HepG2 (cell line): Measurements from ENCODE around the gene CFD. TPM values are rescaled to one million over a fixed set of nuclear protein-coding genes. Genes with fewer than 3 reads are reported as not detected.

Source experiments
- ARID3A ChIP-seq: IDR thresholded peaks from 2 replicates; pipeline ENCODE4 v1.6.1; 2012; ENCODE audit warnings: low read depth, low read length, improper control_type of control experiment
- CEBPG ChIP-seq: IDR thresholded peaks from 2 replicates; pipeline ENCODE4 v1.6.1; 2016
- FOXA3 ChIP-seq: IDR thresholded peaks from 2 replicates; pipeline ENCODE4 v1.6.1; 2016; ENCODE audit warnings: missing genetic modification reagents, missing compliant biosample characterization
- GATAD2A ChIP-seq: IDR thresholded peaks from 2 replicates; pipeline ENCODE4 v1.6.1; 2016
- NFATC3 ChIP-seq: sonication (generic); formaldehyde crosslinking; IDR thresholded peaks from 2 replicates; pipeline ENCODE4 v1.5.1; 2020; ENCODE audit warnings: mild to moderate bottlenecking, missing genetic modification reagents
- PAXIP1 ChIP-seq: sonication (generic); formaldehyde crosslinking; conservative IDR thresholded peaks from 2 replicates; pipeline ENCODE4 v1.4.0; 2020; ENCODE audit warnings: mild to moderate bottlenecking, missing genetic modification reagents, moderate library complexity
- RARG ChIP-seq: sonication (generic); formaldehyde crosslinking; IDR thresholded peaks from 2 replicates; pipeline ENCODE4 v1.4.0; 2020; ENCODE audit warnings: low read depth, mild to moderate bottlenecking, missing genetic modification reagents
- SALL1 ChIP-seq: sonication (generic); formaldehyde crosslinking; IDR thresholded peaks from 2 replicates; pipeline ENCODE4 v1.8.0; 2022; ENCODE audit warnings: mild to moderate bottlenecking, missing genetic modification reagents
- SMAD9 ChIP-seq: sonication (generic); formaldehyde crosslinking; IDR thresholded peaks from 2 replicates; pipeline ENCODE4 v1.5.1; 2020; ENCODE audit warnings: mild to moderate bottlenecking, missing genetic modification reagents
- SOX13 ChIP-seq, 3 experiments: fragments of 450-650 bp in 1 of 3; sonication (generic) in 1 of 3; formaldehyde crosslinking in 1 of 3; IDR thresholded peaks in 2 of 3; conservative IDR thresholded peaks in 1 of 3; 2 replicates each; pipeline versions ENCODE4 v1.5.0 to v1.6.1; 2016 to 2020; ENCODE audit warnings: antibody characterized with exemption in 1 of 3, mild to moderate bottlenecking in 1 of 3, missing compliant biosample characterization in 1 of 3, missing genetic modification reagents in 1 of 3, moderate library complexity in 1 of 3
- SOX5 ChIP-seq: IDR thresholded peaks from 2 replicates; pipeline ENCODE4 v1.6.1; 2016; ENCODE audit warnings: borderline replicate concordance
- TAF1 ChIP-seq: sonication (generic); formaldehyde crosslinking; IDR thresholded peaks from 2 replicates; pipeline ENCODE4 v1.4.0; 2020; ENCODE audit warnings: missing genetic modification reagents
- ZFP36 ChIP-seq: fragments of 150-350 bp; IDR thresholded peaks from 2 replicates; pipeline ENCODE4 v1.6.1; 2018; ENCODE audit warnings: borderline replicate concordance, low read length, low read depth; ENCODE audit not compliant: partially characterized antibody
- ZFX ChIP-seq: sonication (generic); formaldehyde crosslinking; IDR thresholded peaks from 2 replicates; pipeline ENCODE4 v1.4.0; 2020; ENCODE audit warnings: mild to moderate bottlenecking, low read depth, missing genetic modification reagents, moderate library complexity
- ZFY ChIP-seq: sonication (generic); formaldehyde crosslinking; IDR thresholded peaks from 2 replicates; pipeline ENCODE4 v1.4.0; 2020; ENCODE audit warnings: missing genetic modification reagents
- ZMYM2 ChIP-seq: sonication (generic); formaldehyde crosslinking; IDR thresholded peaks from 2 replicates; pipeline ENCODE4 v1.8.0; 2022; ENCODE audit warnings: mild to moderate bottlenecking, missing genetic modification reagents
- ZNF136 ChIP-seq: sonication (generic); formaldehyde crosslinking; IDR thresholded peaks from 2 replicates; pipeline ENCODE4 v1.8.1; 2022; ENCODE audit warnings: low read depth, mild to moderate bottlenecking, moderate library complexity, missing genetic modification reagents
- ZNF280B ChIP-seq: sonication (generic); formaldehyde crosslinking; IDR thresholded peaks from 2 replicates; pipeline ENCODE4 v1.5.0; 2020; ENCODE audit warnings: missing genetic modification reagents, mild to moderate bottlenecking, borderline replicate concordance
- ZNF510 ChIP-seq: sonication (generic); formaldehyde crosslinking; IDR thresholded peaks from 2 replicates; pipeline ENCODE4 v1.4.0; 2020; ENCODE audit warnings: low read depth, mild to moderate bottlenecking, missing genetic modification reagents
- polyA plus RNA-seq, 8 experiments: library from polyadenylated mRNA; depleted of rRNA in 3 of 8; stranded (reverse) in 7 of 8; unstranded in 1 of 8; fragments of >200 nt; fragmentation: Illumina TruSeq in 4 of 8; extraction: Trizol in 4 of 8; gene quantifications; 2 replicates each; pipeline versions ENCODE4 v1.2.1 to v1.2.3, GENCODE V29; 2011 to 2016; ENCODE audit warnings: low read depth in 4 of 8, missing spikeins in 1 of 8, mixed read lengths in 1 of 8; ENCODE audit not compliant: insufficient read depth in 1 of 8
- total RNA-seq, 5 experiments: library from RNA; depleted of rRNA; stranded (reverse); fragments of >200 nt; fragmentation: Illumina TruSeq; extraction: Trizol; gene quantifications; 2 replicates each; pipeline ENCODE4 v1.2.3, GENCODE V29; 2016; ENCODE audit warnings: low read depth in 1 of 5

Gene CFD
- total and polyA plus RNA-seq, 2 of the 13 experiments (the other 11 are each of a cell fraction or from before 2014, with no cell fraction given): 2.3 to 4.6 TPM

- TF ChIP-seq ZNF280B (0 out of 2 replicates have a peak, but pooled peaks have one; percentile 40), RARG (CRISPR knock-in tag) (no peak), ZFY (CRISPR knock-in tag) (peak; percentile 42; the same call in 1 of the 2 replicates), ARID3A (no peak), ZFX (CRISPR knock-in tag) (peak; percentile 28), SMAD9 (CRISPR knock-in tag) (no peak), SALL1 (CRISPR knock-in tag) (0 out of 2 replicates have a peak, but pooled peaks have one; percentile 10), SOX5 (0 out of 2 replicates have a peak, but pooled peaks have one; percentile 8), TAF1 (CRISPR knock-in tag) (0 out of 2 replicates have a peak, but pooled peaks have one; percentile 16), GATAD2A (CRISPR knock-in tag) (peak; percentile 34; the same call in 1 of the 2 replicates), ZNF136 (CRISPR knock-in tag) (0 out of 2 replicates have a peak, but pooled peaks have one; percentile 37), SOX13 (IDR thresholded peaks at IDR 0.05) (no peak), SOX13 (CRISPR knock-in tag; conservative IDR thresholded peaks at IDR 0.05 in 1 of 2, IDR thresholded peaks at IDR 0.05 in 1 of 2) (0 out of 4 replicates have a peak, but pooled peaks of 1 of the 2 experiments have one; percentile 6), FOXA3 (CRISPR knock-in tag) (peak; percentile 67), NFATC3 (no peak), ZMYM2 (peak; percentile 48; the same call in 1 of the 2 replicates), PAXIP1 (CRISPR knock-in tag) (no peak), ZFP36 (no peak), CEBPG (CRISPR knock-in tag) (peak; percentile 58), ZNF510 (CRISPR knock-in tag) (no peak)
Observed at GRCh38 chr19:858868-859843, at the start of gene CFD (continued).
